ENCODE measurements around the gene ROR2.

DNA sequence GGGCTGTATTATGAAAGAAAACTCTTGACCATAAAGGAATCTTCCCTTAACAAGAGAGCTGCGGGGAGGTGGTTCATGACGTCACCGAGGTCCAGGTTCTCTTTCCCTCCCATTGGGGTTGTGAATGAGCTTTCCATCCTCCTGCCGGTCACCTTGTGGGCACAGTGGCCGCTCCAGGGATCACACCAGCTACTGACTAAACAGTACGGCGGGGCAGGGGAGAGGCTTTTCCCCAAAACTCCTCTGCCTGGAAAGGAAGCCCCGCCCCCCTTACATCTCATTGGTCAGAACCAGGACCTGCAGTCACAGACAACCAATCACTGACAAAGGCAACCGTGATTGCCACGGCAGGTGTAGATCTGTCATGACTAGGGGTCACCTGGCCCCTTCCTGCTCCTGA is 35.6 kb downstream of the ROR2 start:
- TF ChIP-seq POLR2A (IDR thresholded peaks at IDR 0.05; ENCODE audit: low read depth, low read length): no peak
- TF ChIP-seq POLR2AphosphoS5 (IDR thresholded peaks at IDR 0.05; ENCODE audit: low read depth, low read length): no peak

Measured in GM12892 (cell line).